ENCODE measurements around the gene GAD2.

GRCh38 chr10:26235761-26236160 lies 19.2 kb downstream of the GAD2 start:
- no peak for TF ChIP-seq CTCF (IDR thresholded peaks at IDR 0.05)
- no peak for TF ChIP-seq POLR2A (IDR thresholded peaks at IDR 0.05)
